HepG2 (cell line): ENCODE results near the gene TBL3. TPM values are rescaled to one million over a fixed set of nuclear protein-coding genes. Genes with fewer than 3 reads are reported as not detected.

Experiments used
- CREB1 ChIP-seq, 2 experiments: fragments of 450-650 bp in 1 of 2; IDR thresholded peaks; 2 replicates each; pipeline ENCODE4 v1.6.1; 2016 to 2017; ENCODE audit warnings: control low read depth in 1 of 2, mild to moderate bottlenecking in 1 of 2, missing compliant biosample characterization in 1 of 2, missing genetic modification characterization in 1 of 2
- ISL2 ChIP-seq: sonication (generic); formaldehyde crosslinking; IDR thresholded peaks from 2 replicates; pipeline ENCODE4 v1.5.0; 2020; ENCODE audit warnings: missing genetic modification reagents
- KDM4B ChIP-seq: sonication (generic); formaldehyde crosslinking; IDR thresholded peaks from 2 replicates; pipeline ENCODE4 v1.4.0; 2020; ENCODE audit warnings: missing genetic modification reagents
- MAZ ChIP-seq, 2 experiments: sonication (generic) in 1 of 2; formaldehyde crosslinking in 1 of 2; IDR thresholded peaks; 2 replicates each; pipeline versions ENCODE4 v1.5.0 to v1.6.1; 2012 to 2020; ENCODE audit warnings: low read depth in 2 of 2, mild to moderate bottlenecking in 2 of 2, borderline replicate concordance in 1 of 2, improper control_type of control experiment in 1 of 2, low read length in 1 of 2, missing genetic modification reagents in 1 of 2, moderate library complexity in 1 of 2
- PHF21A ChIP-seq: sonication (generic); formaldehyde crosslinking; IDR thresholded peaks from 2 replicates; pipeline ENCODE4 v1.5.0; 2020; ENCODE audit warnings: mild to moderate bottlenecking, missing genetic modification reagents
- REPIN1 ChIP-seq: sonication (generic); formaldehyde crosslinking; IDR thresholded peaks from 2 replicates; pipeline ENCODE4 v1.8.0; 2022; ENCODE audit warnings: missing genetic modification reagents, low read depth, mild to moderate bottlenecking, borderline replicate concordance
- SALL2 ChIP-seq: sonication (generic); formaldehyde crosslinking; IDR thresholded peaks from 2 replicates; pipeline ENCODE4 v1.8.1; 2023; ENCODE audit warnings: mild to moderate bottlenecking, missing genetic modification reagents, inconsistent platforms
- SIX1 ChIP-seq: sonication (generic); formaldehyde crosslinking; IDR thresholded peaks from 2 replicates; pipeline ENCODE4 v1.4.0; 2020; ENCODE audit warnings: missing genetic modification reagents, borderline replicate concordance
- SMYD3 ChIP-seq: sonication (generic); formaldehyde crosslinking; IDR thresholded peaks from 2 replicates; pipeline ENCODE4 v1.8.1; 2023; ENCODE audit warnings: mild to moderate bottlenecking, missing genetic modification reagents
- WIZ ChIP-seq: sonication (generic); formaldehyde crosslinking; IDR thresholded peaks from 2 replicates; pipeline ENCODE4 v1.5.1; 2020; ENCODE audit warnings: mild to moderate bottlenecking, missing genetic modification reagents
- ZNF558 ChIP-seq: sonication (generic); formaldehyde crosslinking; IDR thresholded peaks from 2 replicates; pipeline ENCODE4 v1.9.0; 2022; ENCODE audit warnings: mild to moderate bottlenecking, missing genetic modification reagents, borderline replicate concordance
- ZNF761 ChIP-seq: sonication (generic); formaldehyde crosslinking; conservative IDR thresholded peaks from 2 replicates; pipeline ENCODE4 v1.4.0; 2020; ENCODE audit warnings: mild to moderate bottlenecking, missing genetic modification reagents
- polyA plus RNA-seq, 8 experiments: library from polyadenylated mRNA; depleted of rRNA in 3 of 8; stranded (reverse) in 7 of 8; unstranded in 1 of 8; fragments of >200 nt; fragmentation: Illumina TruSeq in 4 of 8; extraction: Trizol in 4 of 8; gene quantifications; 2 replicates each; pipeline versions ENCODE4 v1.2.1 to v1.2.3, GENCODE V29; 2011 to 2016; ENCODE audit warnings: low read depth in 4 of 8, missing spikeins in 1 of 8, mixed read lengths in 1 of 8; ENCODE audit not compliant: insufficient read depth in 1 of 8
- total RNA-seq, 5 experiments: library from RNA; depleted of rRNA; stranded (reverse); fragments of >200 nt; fragmentation: Illumina TruSeq; extraction: Trizol; gene quantifications; 2 replicates each; pipeline ENCODE4 v1.2.3, GENCODE V29; 2016; ENCODE audit warnings: low read depth in 1 of 5
- TF ChIP-seq, protein P1 (sequence below): sonication (generic); formaldehyde crosslinking; IDR thresholded peaks from 2 replicates; pipeline ENCODE4 v1.8.1; 2023; ENCODE audit warnings: mild to moderate bottlenecking, moderate library complexity, missing genetic modification reagents
- TF ChIP-seq, protein P2 (sequence below): sonication (generic); formaldehyde crosslinking; IDR thresholded peaks from 2 replicates; pipeline ENCODE4 v1.8.0; 2022; ENCODE audit warnings: missing genetic modification reagents, low read depth, mild to moderate bottlenecking, borderline replicate concordance
- TF ChIP-seq, protein P3 (sequence below): sonication (generic); formaldehyde crosslinking; IDR thresholded peaks from 2 replicates; pipeline ENCODE4 v1.8.1; 2022; ENCODE audit warnings: low read depth, mild to moderate bottlenecking, missing genetic modification reagents
- TF ChIP-seq, protein P4 (sequence below): IDR thresholded peaks from 2 replicates; pipeline ENCODE4 v1.6.1; 2016; ENCODE audit warnings: mild to moderate bottlenecking, missing biosample characterization, missing genetic modification reagents
- TF ChIP-seq, protein P5 (sequence below): IDR thresholded peaks from 2 replicates; pipeline ENCODE4 v1.6.1; 2016; ENCODE audit warnings: missing compliant biosample characterization, missing genetic modification reagents, borderline replicate concordance
- TF ChIP-seq, protein P6 (sequence below): sonication (generic); formaldehyde crosslinking; IDR thresholded peaks from 2 replicates; pipeline ENCODE4 v1.9.0; 2022; ENCODE audit warnings: low read depth, missing genetic modification reagents

TBL3 gene
- total and polyA plus RNA-seq, 2 of the 13 experiments (the other 11 are each of a cell fraction or from before 2014, with no cell fraction given) = 16.8 to 38.0 TPM

DNA sequence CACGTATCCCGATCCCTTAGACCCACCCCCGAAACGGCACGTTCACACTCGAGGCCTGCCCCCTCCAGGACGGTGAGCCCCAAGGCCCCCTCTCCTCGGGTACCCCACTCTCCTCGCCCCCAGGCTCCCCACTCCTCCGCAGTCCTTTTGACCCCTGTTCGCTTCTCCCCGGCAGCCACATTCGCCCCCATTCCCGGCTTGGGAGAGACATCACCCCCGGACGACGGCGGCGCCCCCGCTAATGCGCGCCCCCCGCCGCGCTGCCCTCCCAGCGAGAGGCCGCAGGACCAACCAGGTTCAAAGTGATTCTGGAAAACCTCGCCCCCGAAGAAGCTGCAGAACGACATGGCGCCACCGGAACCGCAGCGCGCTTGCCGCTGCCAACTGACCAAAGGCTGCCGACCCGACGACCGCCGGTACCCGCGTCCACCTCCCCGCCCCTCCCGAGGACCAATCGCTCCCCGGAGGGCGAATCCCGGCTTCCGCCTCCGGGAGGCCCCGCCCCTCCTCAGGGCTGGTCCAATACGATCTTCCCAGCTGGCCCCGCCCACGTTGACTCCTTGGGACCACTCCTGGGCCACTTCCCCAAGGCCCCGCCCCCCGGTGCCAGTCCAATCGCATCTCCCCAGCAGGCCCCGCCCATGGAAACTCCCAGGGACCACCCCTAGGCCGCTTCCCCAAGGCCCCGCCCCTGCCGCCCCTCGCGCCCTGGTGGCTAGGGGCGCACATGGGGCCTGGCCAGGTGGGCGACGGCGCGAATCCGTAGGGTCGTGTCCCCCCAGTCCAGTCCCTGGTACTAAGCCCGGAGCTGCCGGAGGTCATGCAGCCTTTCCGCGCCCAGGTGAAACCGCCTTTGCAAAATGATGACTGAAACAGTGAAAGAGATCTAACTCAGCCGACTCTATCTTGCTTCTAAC is 28.8 kb upstream of the TBL3 start, which contains the start of gene MSRB1 (continued):
- TF ChIP-seq, protein P1, sequence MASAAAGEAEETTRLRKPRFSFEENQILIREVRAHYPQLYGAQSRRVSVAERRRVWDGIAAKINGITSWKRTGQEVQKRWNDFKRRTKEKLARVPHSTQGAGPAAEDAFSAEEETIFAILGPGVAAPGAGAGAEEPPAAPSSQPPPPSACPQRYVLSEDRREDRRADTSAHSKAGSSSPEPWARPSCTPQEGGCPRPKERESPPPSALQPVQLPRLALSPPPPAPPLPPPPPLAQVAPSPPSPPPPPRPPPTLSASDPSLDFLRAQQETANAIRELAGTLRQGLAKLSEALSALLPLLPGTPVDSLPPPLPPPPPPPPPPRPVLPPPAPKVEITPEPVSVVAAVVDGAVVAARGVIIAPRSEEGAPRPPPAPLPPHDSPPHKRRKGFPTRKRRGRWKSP (CRISPR knock-in tag) = no peak
- no peak; the same call in 1 of the 2 replicates for TF ChIP-seq SMYD3
- TF ChIP-seq ZNF558 = 0 out of 2 replicates have a peak, but pooled peaks have one; percentile 71
- TF ChIP-seq, protein P2, sequence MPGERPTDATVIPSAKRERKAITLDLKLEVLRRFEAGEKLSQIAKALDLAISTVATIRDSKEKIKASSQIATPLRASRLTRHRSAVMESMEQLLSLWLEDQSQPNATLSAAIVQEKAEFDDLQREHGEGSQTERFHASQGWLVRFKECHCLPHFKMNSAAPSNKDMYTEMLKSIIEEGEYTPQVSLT (CRISPR knock-in tag) = no peak
- no peak for TF ChIP-seq REPIN1
- TF ChIP-seq PHF21A (CRISPR knock-in tag) = 0 out of 2 replicates have a peak, but pooled peaks have one; percentile 33
- 0 out of 2 replicates have a peak, but pooled peaks have one; percentile 37 for TF ChIP-seq KDM4B
- TF ChIP-seq, protein P3, sequence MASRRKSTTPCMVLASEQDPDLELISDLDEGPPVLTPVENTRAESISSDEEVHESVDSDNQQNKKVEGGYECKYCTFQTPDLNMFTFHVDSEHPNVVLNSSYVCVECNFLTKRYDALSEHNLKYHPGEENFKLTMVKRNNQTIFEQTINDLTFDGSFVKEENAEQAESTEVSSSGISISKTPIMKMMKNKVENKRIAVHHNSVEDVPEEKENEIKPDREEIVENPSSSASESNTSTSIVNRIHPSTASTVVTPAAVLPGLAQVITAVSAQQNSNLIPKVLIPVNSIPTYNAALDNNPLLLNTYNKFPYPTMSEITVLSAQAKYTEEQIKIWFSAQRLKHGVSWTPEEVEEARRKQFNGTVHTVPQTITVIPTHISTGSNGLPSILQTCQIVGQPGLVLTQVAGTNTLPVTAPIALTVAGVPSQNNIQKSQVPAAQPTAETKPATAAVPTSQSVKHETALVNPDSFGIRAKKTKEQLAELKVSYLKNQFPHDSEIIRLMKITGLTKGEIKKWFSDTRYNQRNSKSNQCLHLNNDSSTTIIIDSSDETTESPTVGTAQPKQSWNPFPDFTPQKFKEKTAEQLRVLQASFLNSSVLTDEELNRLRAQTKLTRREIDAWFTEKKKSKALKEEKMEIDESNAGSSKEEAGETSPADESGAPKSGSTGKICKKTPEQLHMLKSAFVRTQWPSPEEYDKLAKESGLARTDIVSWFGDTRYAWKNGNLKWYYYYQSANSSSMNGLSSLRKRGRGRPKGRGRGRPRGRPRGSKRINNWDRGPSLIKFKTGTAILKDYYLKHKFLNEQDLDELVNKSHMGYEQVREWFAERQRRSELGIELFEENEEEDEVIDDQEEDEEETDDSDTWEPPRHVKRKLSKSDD (CRISPR knock-in tag) = 0 out of 2 replicates have a peak, but pooled peaks have one; percentile 17
- no peak for TF ChIP-seq WIZ (CRISPR knock-in tag)
- peak; percentile 63 for TF ChIP-seq ZNF761
- peak; percentile 59; the same call in 1 of the 2 replicates for TF ChIP-seq ISL2 (CRISPR knock-in tag)
- TF ChIP-seq, protein P4, sequence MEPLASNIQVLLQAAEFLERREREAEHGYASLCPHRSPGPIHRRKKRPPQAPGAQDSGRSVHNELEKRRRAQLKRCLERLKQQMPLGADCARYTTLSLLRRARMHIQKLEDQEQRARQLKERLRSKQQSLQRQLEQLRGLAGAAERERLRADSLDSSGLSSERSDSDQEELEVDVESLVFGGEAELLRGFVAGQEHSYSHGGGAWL (CRISPR knock-in tag) = 0 out of 2 replicates have a peak, but pooled peaks have one; percentile 15
- TF ChIP-seq, protein P5, sequence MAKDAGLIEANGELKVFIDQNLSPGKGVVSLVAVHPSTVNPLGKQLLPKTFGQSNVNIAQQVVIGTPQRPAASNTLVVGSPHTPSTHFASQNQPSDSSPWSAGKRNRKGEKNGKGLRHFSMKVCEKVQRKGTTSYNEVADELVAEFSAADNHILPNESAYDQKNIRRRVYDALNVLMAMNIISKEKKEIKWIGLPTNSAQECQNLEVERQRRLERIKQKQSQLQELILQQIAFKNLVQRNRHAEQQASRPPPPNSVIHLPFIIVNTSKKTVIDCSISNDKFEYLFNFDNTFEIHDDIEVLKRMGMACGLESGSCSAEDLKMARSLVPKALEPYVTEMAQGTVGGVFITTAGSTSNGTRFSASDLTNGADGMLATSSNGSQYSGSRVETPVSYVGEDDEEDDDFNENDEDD (CRISPR knock-in tag) = peak; percentile 80; the same call in 1 of the 2 replicates
- peak; percentile 35; the same call in 1 of the 2 replicates for TF ChIP-seq CREB1 (IDR thresholded peaks at IDR 0.05)
- no peak for TF ChIP-seq CREB1 (CRISPR knock-in tag; IDR thresholded peaks at IDR 0.05)
- peak; percentile 68; the same call in 1 of the 2 replicates for TF ChIP-seq MAZ (IDR thresholded peaks at IDR 0.05; ENCODE audit: borderline replicate concordance, low read depth, low read length)
- peak; percentile 82; the same call in 1 of the 2 replicates for TF ChIP-seq MAZ (CRISPR knock-in tag; IDR thresholded peaks at IDR 0.05; ENCODE audit: low read depth)
- TF ChIP-seq SIX1 = no peak
- TF ChIP-seq, protein P6, sequence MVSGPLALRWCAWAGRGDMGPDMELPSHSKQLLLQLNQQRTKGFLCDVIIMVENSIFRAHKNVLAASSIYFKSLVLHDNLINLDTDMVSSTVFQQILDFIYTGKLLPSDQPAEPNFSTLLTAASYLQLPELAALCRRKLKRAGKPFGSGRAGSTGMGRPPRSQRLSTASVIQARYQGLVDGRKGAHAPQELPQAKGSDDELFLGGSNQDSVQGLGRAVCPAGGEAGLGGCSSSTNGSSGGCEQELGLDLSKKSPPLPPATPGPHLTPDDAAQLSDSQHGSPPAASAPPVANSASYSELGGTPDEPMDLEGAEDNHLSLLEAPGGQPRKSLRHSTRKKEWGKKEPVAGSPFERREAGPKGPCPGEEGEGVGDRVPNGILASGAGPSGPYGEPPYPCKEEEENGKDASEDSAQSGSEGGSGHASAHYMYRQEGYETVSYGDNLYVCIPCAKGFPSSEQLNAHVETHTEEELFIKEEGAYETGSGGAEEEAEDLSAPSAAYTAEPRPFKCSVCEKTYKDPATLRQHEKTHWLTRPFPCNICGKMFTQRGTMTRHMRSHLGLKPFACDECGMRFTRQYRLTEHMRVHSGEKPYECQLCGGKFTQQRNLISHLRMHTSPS = 0 out of 2 replicates have a peak, but pooled peaks have one; percentile 25
- TF ChIP-seq SALL2 (CRISPR knock-in tag) = 0 out of 2 replicates have a peak, but pooled peaks have one; percentile 45
